Endothelial cell (in vitro differentiated cells): ENCODE results near the gene HNRNPA2B1. TPM values are rescaled to one million over a fixed set of nuclear protein-coding genes. Genes with fewer than 3 reads are reported as not detected.

ENCODE experiments used
- DNase-seq: peaks from one replicate; pipeline ENCODE4 v3.0.0; 2021; ENCODE audit warnings: low spot score
- H3K27ac Mint-ChIP-seq: one replicate; pipeline ENCODE4 v1.8.0; 2021; ENCODE audit warnings: mixed read lengths, inconsistent platforms; ENCODE audit not compliant: unreplicated experiment
- H3K27me3 Mint-ChIP-seq: one replicate; pipeline ENCODE4 v1.8.0; 2021; ENCODE audit warnings: mild to moderate bottlenecking, moderate library complexity, mixed read lengths, inconsistent platforms; ENCODE audit not compliant: unreplicated experiment
- H3K36me3 Mint-ChIP-seq: one replicate; pipeline ENCODE4 v1.8.0; 2021; ENCODE audit warnings: mild to moderate bottlenecking, low read depth, mixed read lengths, inconsistent platforms; ENCODE audit not compliant: unreplicated experiment
- H3K4me1 Mint-ChIP-seq: one replicate; pipeline ENCODE4 v1.8.0; 2021; ENCODE audit warnings: mild to moderate bottlenecking, mixed read lengths, inconsistent platforms; ENCODE audit not compliant: unreplicated experiment
- H3K4me3 Mint-ChIP-seq: one replicate; pipeline ENCODE4 v1.8.0; 2021; ENCODE audit warnings: mild to moderate bottlenecking, mixed read lengths, inconsistent platforms; ENCODE audit not compliant: unreplicated experiment
- H3K9me3 Mint-ChIP-seq: one replicate; pipeline ENCODE4 v1.8.0; 2021; ENCODE audit warnings: mixed read lengths, inconsistent platforms; ENCODE audit not compliant: unreplicated experiment
- long read RNA-seq: library from polyadenylated mRNA; unstranded; transcript quantifications from one replicate; pipeline ENCODE4 v2.0.0, GENCODE V29; 2020; ENCODE audit not compliant: unreplicated experiment
- total RNA-seq: library from RNA; stranded (reverse); fragmentation: NEBNext Ultra II Directional; extraction: Animal tissue kit (Norgen Biotek cat#: 25700); gene quantifications from one replicate; pipeline ENCODE4 v1.2.1, GENCODE V29; 2021; ENCODE audit not compliant: unreplicated experiment
- TF ChIP-seq, protein P1 (sequence below): fragments of 200-600 bp; sonication (generic); IDR thresholded peaks from one replicate; pipeline ENCODE4 v1.5.0; 2021; ENCODE audit warnings: antibody characterized with exemption; ENCODE audit not compliant: unreplicated experiment

The HNRNPA2B1 gene
- 623 TPM for total RNA-seq
- long read RNA-seq, transcript HNRNPA2B1-201 (12 exons, 3,664 nt) = minor isoform, 15 of 175 reads
- long read RNA-seq, transcript HNRNPA2B1-202 (11 exons, 1,711 nt) = major isoform, 77 of 175 reads
- long read RNA-seq, partial matches to known transcripts = 45 of 175 reads
- long read RNA-seq, other reads (novel, unspliced or antisense) = 36 of 175 reads

DNA sequence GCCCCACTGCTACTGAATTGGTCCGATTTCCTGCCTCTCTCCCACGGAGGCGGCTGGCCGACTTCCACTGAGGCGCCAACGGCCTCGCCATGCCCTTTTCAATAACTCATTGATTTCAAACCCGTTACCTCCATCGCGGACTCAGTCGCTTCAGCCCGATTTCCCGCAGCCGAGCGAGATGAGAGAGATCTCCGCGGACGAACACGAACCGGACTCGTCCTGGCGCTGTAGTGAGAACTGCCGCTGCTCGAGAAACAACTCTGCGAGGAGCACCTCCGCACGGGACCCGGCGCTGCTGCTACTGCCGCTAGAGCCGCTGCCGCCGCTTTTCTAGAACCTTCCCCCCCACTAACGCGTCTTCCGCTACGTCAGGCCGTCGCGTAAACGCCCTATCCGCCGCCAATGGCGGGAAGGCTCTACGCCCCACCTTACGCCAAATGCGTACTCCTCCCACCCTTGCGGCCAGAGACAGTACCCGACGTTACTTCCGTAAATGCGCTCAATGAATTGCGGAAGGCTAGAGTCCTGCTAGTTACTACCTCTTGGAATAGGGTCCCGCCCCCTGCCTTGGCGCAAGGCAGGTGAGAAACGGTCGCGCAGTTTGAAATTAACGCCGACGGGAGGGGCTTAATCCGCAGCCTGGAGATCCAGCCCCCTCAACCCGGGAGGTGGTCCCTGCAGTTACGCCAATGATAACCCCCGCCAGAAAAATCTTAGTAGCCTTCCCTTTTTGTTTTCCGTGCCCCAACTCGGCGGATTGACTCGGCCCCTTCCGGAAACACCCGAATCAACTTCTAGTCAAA, at the start of gene HNRNPA2B1:
Gene HNRNPA2B1, minus strand, starts transcription at position 303 of the 803 bp plus-strand sequence. Its CDS starts 169 bp downstream, at position 134.
- TF ChIP-seq, protein P1, sequence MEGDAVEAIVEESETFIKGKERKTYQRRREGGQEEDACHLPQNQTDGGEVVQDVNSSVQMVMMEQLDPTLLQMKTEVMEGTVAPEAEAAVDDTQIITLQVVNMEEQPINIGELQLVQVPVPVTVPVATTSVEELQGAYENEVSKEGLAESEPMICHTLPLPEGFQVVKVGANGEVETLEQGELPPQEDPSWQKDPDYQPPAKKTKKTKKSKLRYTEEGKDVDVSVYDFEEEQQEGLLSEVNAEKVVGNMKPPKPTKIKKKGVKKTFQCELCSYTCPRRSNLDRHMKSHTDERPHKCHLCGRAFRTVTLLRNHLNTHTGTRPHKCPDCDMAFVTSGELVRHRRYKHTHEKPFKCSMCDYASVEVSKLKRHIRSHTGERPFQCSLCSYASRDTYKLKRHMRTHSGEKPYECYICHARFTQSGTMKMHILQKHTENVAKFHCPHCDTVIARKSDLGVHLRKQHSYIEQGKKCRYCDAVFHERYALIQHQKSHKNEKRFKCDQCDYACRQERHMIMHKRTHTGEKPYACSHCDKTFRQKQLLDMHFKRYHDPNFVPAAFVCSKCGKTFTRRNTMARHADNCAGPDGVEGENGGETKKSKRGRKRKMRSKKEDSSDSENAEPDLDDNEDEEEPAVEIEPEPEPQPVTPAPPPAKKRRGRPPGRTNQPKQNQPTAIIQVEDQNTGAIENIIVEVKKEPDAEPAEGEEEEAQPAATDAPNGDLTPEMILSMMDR = no peak
- H3K9me3 Mint-ChIP-seq = no peaks in the 10 kb centered on the region
- peaks cover 56% of the 10 kb centered on the region for H3K4me1 Mint-ChIP-seq
- H3K4me3 Mint-ChIP-seq = peak within 1 kb of the TSS; percentile 100
- peak within 1 kb of the TSS; percentile 100 for H3K27ac Mint-ChIP-seq
- DNase-seq = peak; percentile 95
- H3K36me3 Mint-ChIP-seq = peaks cover 51% of the 10 kb centered on the region
- H3K27me3 Mint-ChIP-seq = peaks cover 27% of the 10 kb centered on the region

DNA sequence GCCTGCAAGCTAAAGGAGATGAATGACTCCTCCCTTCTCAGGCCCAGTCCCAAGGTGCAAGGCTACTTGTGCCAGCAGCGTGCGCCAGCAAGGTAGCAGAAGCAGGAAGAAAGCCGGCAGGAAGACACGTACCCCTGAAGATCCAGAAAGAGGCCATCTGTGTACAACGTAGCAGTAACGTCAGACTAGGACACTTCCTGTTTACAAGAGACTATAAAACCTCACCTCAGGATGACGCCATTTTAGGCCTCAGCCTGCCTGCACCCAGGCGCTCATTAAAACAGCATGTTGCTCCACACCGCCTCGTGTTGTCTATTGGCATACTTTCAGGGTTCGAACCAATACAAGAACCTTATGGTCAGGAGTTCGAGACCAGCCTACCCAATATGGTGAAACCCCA, 49.7 kb upstream of the HNRNPA2B1 start:
- no peak overlapping the region for H3K4me3 Mint-ChIP-seq
- H3K4me1 Mint-ChIP-seq = no peaks in the 10 kb centered on the region
- no peak for DNase-seq
- TF ChIP-seq, protein P1 = no peak
- H3K9me3 Mint-ChIP-seq = no peaks in the 10 kb centered on the region
- H3K27me3 Mint-ChIP-seq = no peaks in the 10 kb centered on the region
- H3K27ac Mint-ChIP-seq = no peak overlapping the region
- no peaks in the 10 kb centered on the region for H3K36me3 Mint-ChIP-seq

DNA sequence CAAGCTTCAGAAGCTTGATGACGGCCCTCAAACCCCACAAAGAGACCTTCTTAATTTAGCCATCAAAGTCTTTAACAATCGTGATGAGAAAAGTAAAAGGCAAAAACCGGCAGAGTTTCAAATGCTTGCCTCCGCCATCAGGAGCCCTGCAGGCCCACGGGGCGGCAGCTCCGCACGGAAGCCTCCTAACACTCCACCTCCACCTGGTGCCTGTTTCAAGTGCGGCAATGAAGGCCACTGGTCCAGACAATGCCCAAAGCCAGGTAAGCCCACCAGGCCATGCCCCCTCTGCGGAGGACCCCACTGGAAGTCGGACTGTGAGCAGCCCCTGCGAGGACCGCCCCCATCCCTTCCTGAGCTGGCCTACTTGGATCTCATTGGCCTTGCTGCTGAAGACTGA, 44.6 kb upstream of the HNRNPA2B1 start:
- Mint-ChIP-seq H3K27me3 (no peaks in the 10 kb centered on the region), H3K4me1 (no peaks in the 10 kb centered on the region), H3K9me3 (no peaks in the 10 kb centered on the region), H3K27ac (no peak overlapping the region), H3K36me3 (no peaks in the 10 kb centered on the region), H3K4me3 (no peak overlapping the region)
- TF ChIP-seq, protein P1 = no peak
- DNase-seq = no peak

DNA sequence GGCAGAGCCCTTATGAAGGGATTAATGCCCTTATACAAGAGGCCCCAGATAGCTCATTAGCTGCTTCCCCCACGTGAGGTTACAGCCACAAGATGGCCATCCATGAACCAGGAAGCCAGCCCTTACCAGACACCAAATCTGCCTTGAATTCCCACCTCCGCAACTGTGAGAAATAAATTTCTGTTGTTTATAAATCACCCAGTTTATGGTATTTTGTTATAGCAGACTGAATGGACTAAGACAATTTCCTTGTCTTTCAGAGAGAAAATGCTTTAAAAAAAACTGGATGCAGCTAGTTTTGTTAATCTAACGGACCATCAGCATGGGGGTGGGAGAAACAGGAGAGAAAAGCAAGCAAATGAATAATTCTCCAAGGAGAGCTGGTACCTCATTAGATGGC, 37.5 kb upstream of the HNRNPA2B1 start:
- Mint-ChIP-seq H3K4me1 (peaks cover 8% of the 10 kb centered on the region), H3K9me3 (no peaks in the 10 kb centered on the region), H3K36me3 (no peaks in the 10 kb centered on the region), H3K27ac (no peak overlapping the region), H3K27me3 (no peaks in the 10 kb centered on the region), H3K4me3 (no peak overlapping the region)
- no peak for DNase-seq
- TF ChIP-seq, protein P1 = no peak
